Measurements from ENCODE around the gene RNF38.

Gene RNF38

GRCh38 chr9:36345103-36345846 lies 54.8 kb downstream of the RNF38 start:
- ChIA-PET POLR2A (no interaction called here), CTCF (interaction anchor here (1.2 to 2.6 kb wide), 3 partner anchors 16 to 210 kb away, joined by 6 to 12 read pairs (median 9); no protein-coding TSS in a partner anchor)
- H3K4me3 ChIP-seq (ENCODE audit: low read depth, low read length), result no peak overlapping the region
- no peak overlapping the region for H3K27ac ChIP-seq (ENCODE audit: extremely low read depth, low read depth, low read length)
- no peaks in the 10 kb centered on the region for H3K4me1 ChIP-seq (ENCODE audit: control insufficient read depth, insufficient read depth, low read length)
- no peaks in the 10 kb centered on the region for H3K9me3 ChIP-seq (ENCODE audit: control insufficient read depth, insufficient read depth, low read depth, low read length)
- TF ChIP-seq ATF2 (tag by site-specific recombination; IDR thresholded peaks at IDR 0.05; ENCODE audit: low read depth) (peak; percentile 54; the same call in 1 of the 2 replicates), ZNF416 (tag by site-specific recombination; IDR thresholded peaks at IDR 0.05) (no peak)
- peaks cover 38 to 92% of the 10 kb centered on the region in 2 experiments for H3K36me3 ChIP-seq (ENCODE audit: control insufficient read depth in 2 of 2, insufficient read depth in 1 of 2, low read length in 2 of 2)

- ChIA-PET CTCF (interaction anchor here (0.5 to 1.8 kb wide), 4 partner anchors 10 to 238 kb away, joined by 3 to 10 read pairs (median 4); no protein-coding TSS in a partner anchor), POLR2A (no interaction called here)
- H3K4me1 ChIP-seq (ENCODE audit: control insufficient read depth, insufficient read depth, low read length), result no peaks in the 10 kb centered on the region
- no peak for TF ChIP-seq ZFP3 (tag by site-specific recombination; IDR thresholded peaks at IDR 0.05; ENCODE audit: low read depth)
- no peak for TF ChIP-seq ZNF140 (tag by site-specific recombination; IDR thresholded peaks at IDR 0.05)
- no peak for TF ChIP-seq PRDM1 (tag by site-specific recombination; IDR thresholded peaks at IDR 0.05)
- no peak for TF ChIP-seq ZNF624 (tag by site-specific recombination; IDR thresholded peaks at IDR 0.05)
- no peak for TF ChIP-seq ZNF341 (tag by site-specific recombination; IDR thresholded peaks at IDR 0.05; ENCODE audit: low read depth)
- TF ChIP-seq ZNF548 (tag by site-specific recombination; IDR thresholded peaks at IDR 0.05), result no peak
- TF ChIP-seq ZNF362 (tag by site-specific recombination; IDR thresholded peaks at IDR 0.05), result no peak
- no peak for TF ChIP-seq ZXDB (tag by site-specific recombination; IDR thresholded peaks at IDR 0.05)
- TF ChIP-seq TRIM28 (IDR thresholded peaks at IDR 0.05; ENCODE audit: borderline replicate concordance, low read length), result no peak
- TF ChIP-seq ZNF76 (tag by site-specific recombination; IDR thresholded peaks at IDR 0.05; ENCODE audit: borderline replicate concordance, low read depth), result no peak
- no peak for TF ChIP-seq ZNF692 (tag by site-specific recombination; IDR thresholded peaks at IDR 0.05)
- no peak for TF ChIP-seq ZNF354C (tag by site-specific recombination; IDR thresholded peaks at IDR 0.05; ENCODE audit: borderline replicate concordance, low read depth)
- no peak for TF ChIP-seq PRDM10 (tag by site-specific recombination; IDR thresholded peaks at IDR 0.05)
- TF ChIP-seq ZNF701 (tag by site-specific recombination; IDR thresholded peaks at IDR 0.05), result no peak
- no peak for TF ChIP-seq ZBTB48 (tag by site-specific recombination; IDR thresholded peaks at IDR 0.05)
- no peak for TF ChIP-seq INSM2 (tag by site-specific recombination; IDR thresholded peaks at IDR 0.05)
- TF ChIP-seq ZNF169 (tag by site-specific recombination; IDR thresholded peaks at IDR 0.05), result no peak
- no peak for TF ChIP-seq GLIS2 (tag by site-specific recombination; IDR thresholded peaks at IDR 0.05)
- no peak for TF ChIP-seq FEZF1 (tag by site-specific recombination; IDR thresholded peaks at IDR 0.05)
- no peak overlapping the region for H3K27ac ChIP-seq (ENCODE audit: extremely low read depth, low read depth, low read length)
- no peak overlapping the region for H3K4me3 ChIP-seq (ENCODE audit: low read depth, low read length)
- H3K36me3 ChIP-seq (ENCODE audit: control insufficient read depth in 2 of 2, insufficient read depth in 1 of 2, low read length in 2 of 2), result peaks cover 34 to 90% of the 10 kb centered on the region in 2 experiments
- H3K9me3 ChIP-seq (ENCODE audit: control insufficient read depth, insufficient read depth, low read depth, low read length), result no peaks in the 10 kb centered on the region
Measured at GRCh38 chr9:36341936-36342577, 58.0 kb downstream of the RNF38 start.

Data from HEK293 (cell line).